SK-N-SH treated with all-trans-retinoic acid at 6 μM for 48 hours (cell line): ENCODE measurements around the gene PJA2.

Source experiments
- ATAC-seq: fragments of 200-7000 bp; cut with Tn5 transposase; 3 replicates; pipeline ENCODE4 v1.9.1; 2020; ENCODE audit warnings: mild to moderate bottlenecking, moderate library complexity
- ARNTL ChIP-seq: fragments of 450-650 bp; formaldehyde crosslinking; IDR thresholded peaks from 2 replicates; pipeline ENCODE4 v1.5.0; 2020; ENCODE audit warnings: low read depth, mild to moderate bottlenecking, moderate library complexity, borderline replicate concordance
- BACH2 ChIP-seq: fragments of 250-450 bp; sonication (Bioruptor Pico); IDR thresholded peaks from 2 replicates; pipeline ENCODE4 v1.9.0; 2021; ENCODE audit warnings: mild to moderate bottlenecking, borderline replicate concordance
- CREB5 ChIP-seq: fragments of 250-450 bp; sonication (Bioruptor Pico); IDR thresholded peaks from 2 replicates; pipeline ENCODE4 v1.5.1; 2020; ENCODE audit warnings: low read depth, mild to moderate bottlenecking, moderate library complexity
- CSDC2 ChIP-seq: fragments of 250-450 bp; sonication (Bioruptor Pico); IDR thresholded peaks from 2 replicates; pipeline ENCODE4 v1.5.0; 2020; ENCODE audit warnings: mild to moderate bottlenecking, moderate library complexity
- ESRRG ChIP-seq: fragments of 250-450 bp; sonication (Bioruptor Pico); IDR thresholded peaks from 2 replicates; pipeline ENCODE4 v1.6.1; 2021; ENCODE audit warnings: mild to moderate bottlenecking
- GLIS3 ChIP-seq: fragments of 250-450 bp; sonication (Bioruptor Pico); IDR thresholded peaks from 2 replicates; pipeline ENCODE4 v1.5.0; 2020; ENCODE audit warnings: mild to moderate bottlenecking, moderate library complexity
- ISL1 ChIP-seq: fragments of 250-450 bp; sonication (Bioruptor Pico); IDR thresholded peaks from 2 replicates; pipeline ENCODE4 v2.1.2; 2022; ENCODE audit warnings: mild to moderate bottlenecking, moderate library complexity
- OSR1 ChIP-seq: fragments of 250-450 bp; sonication (Bioruptor Pico); IDR thresholded peaks from 2 replicates; pipeline ENCODE4 v1.8.0; 2022; ENCODE audit warnings: moderate library complexity, mild to moderate bottlenecking, inconsistent platforms
- PPARA ChIP-seq: fragments of 250-450 bp; sonication (Bioruptor Pico); IDR thresholded peaks from 2 replicates; pipeline ENCODE4 v1.5.0; 2020; ENCODE audit warnings: mild to moderate bottlenecking, borderline replicate concordance
- SNAI2 ChIP-seq: fragments of 250-450 bp; sonication (Bioruptor Pico); IDR thresholded peaks from 2 replicates; pipeline ENCODE4 v1.5.0; 2020; ENCODE audit warnings: mild to moderate bottlenecking, moderate library complexity
- TCF4 ChIP-seq: fragments of 250-450 bp; sonication (Bioruptor Pico); IDR thresholded peaks from 2 replicates; pipeline ENCODE4 v1.8.0; 2021; ENCODE audit warnings: mild to moderate bottlenecking, moderate library complexity, borderline replicate concordance
- TOX ChIP-seq: fragments of 250-450 bp; sonication (Bioruptor Pico); IDR thresholded peaks from 2 replicates; pipeline ENCODE4 v1.8.0; 2021; ENCODE audit warnings: mild to moderate bottlenecking, moderate library complexity, borderline replicate concordance
- TSHZ2 ChIP-seq: fragments of 250-450 bp; sonication (Bioruptor Pico); IDR thresholded peaks from 2 replicates; pipeline ENCODE4 v1.5.0; 2020; ENCODE audit warnings: mild to moderate bottlenecking, moderate library complexity
- ZFP3 ChIP-seq: fragments of 250-450 bp; sonication (Bioruptor Pico); IDR thresholded peaks from 2 replicates; pipeline ENCODE4 v1.5.0; 2020; ENCODE audit warnings: mild to moderate bottlenecking, moderate library complexity
- ZFP30 ChIP-seq: fragments of 450-650 bp; formaldehyde crosslinking; IDR thresholded peaks from 2 replicates; pipeline ENCODE4 v1.5.0; 2022; ENCODE audit warnings: mild to moderate bottlenecking, moderate library complexity
- ZNF565 ChIP-seq: fragments of 450-650 bp; formaldehyde crosslinking; conservative IDR thresholded peaks from 2 replicates; pipeline ENCODE4 v1.5.0; 2020; ENCODE audit warnings: low read depth, mild to moderate bottlenecking, moderate library complexity
- ZNF70 ChIP-seq: fragments of 450-650 bp; formaldehyde crosslinking; IDR thresholded peaks from 2 replicates; pipeline ENCODE4 v1.5.0; 2020; ENCODE audit warnings: mild to moderate bottlenecking, moderate library complexity
- ZNF8 ChIP-seq: fragments of 450-650 bp; formaldehyde crosslinking; IDR thresholded peaks from 2 replicates; pipeline ENCODE4 v1.5.0; 2020; ENCODE audit warnings: mild to moderate bottlenecking, moderate library complexity
- TF ChIP-seq, protein P1 (sequence below): fragments of 250-450 bp; sonication (Bioruptor Pico); IDR thresholded peaks from 2 replicates; pipeline ENCODE4 v1.8.0; 2020; ENCODE audit warnings: mild to moderate bottlenecking, moderate library complexity, borderline replicate concordance
- TF ChIP-seq, protein P2 (sequence below): fragments of 250-450 bp; sonication (Bioruptor Pico); IDR thresholded peaks from 2 replicates; pipeline ENCODE4 v1.8.0; 2021; ENCODE audit warnings: low read depth, mild to moderate bottlenecking, moderate library complexity, borderline replicate concordance

Gene PJA2

DNA sequence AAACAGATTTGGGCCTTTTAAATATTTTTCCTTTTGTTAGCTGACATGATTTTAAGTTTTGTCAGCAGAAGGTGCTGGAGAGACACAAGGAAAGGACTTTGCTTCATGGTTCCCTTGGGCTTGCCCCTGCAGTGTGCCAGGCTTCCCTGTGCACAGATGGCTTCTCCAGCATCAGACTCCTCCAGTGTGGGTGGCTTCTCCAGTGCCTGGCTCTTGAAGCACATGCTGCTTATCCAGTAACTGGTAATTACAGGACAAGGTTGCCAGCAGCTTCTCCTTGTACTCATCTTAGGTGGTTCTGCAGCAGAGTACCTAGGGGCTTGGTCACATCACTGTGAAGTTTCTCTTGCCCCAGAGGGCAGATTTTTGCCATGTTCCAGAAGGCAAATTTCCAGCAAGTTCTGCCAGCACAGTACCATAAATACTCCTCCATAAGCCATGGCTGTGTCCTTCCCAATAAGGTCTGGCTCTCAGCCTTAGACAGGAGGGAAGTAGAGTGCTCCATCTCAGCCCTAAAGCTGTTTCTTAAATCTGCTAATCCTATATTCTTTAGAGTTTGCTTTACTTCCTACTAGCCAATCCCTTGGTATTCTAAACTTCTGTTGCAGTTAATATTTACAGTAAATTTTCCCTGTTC, 62.4 kb downstream of the PJA2 start:
- peak; percentile 37; the same call in 2 of the 3 replicates for ATAC-seq
- no peak for TF ChIP-seq CREB5 (CRISPR knock-in tag)
- no peak for TF ChIP-seq GLIS3 (CRISPR knock-in tag)
- TF ChIP-seq TCF4 (CRISPR knock-in tag): no peak
- TF ChIP-seq PPARA (CRISPR knock-in tag): no peak
- TF ChIP-seq OSR1: no peak
- TF ChIP-seq, protein P1, sequence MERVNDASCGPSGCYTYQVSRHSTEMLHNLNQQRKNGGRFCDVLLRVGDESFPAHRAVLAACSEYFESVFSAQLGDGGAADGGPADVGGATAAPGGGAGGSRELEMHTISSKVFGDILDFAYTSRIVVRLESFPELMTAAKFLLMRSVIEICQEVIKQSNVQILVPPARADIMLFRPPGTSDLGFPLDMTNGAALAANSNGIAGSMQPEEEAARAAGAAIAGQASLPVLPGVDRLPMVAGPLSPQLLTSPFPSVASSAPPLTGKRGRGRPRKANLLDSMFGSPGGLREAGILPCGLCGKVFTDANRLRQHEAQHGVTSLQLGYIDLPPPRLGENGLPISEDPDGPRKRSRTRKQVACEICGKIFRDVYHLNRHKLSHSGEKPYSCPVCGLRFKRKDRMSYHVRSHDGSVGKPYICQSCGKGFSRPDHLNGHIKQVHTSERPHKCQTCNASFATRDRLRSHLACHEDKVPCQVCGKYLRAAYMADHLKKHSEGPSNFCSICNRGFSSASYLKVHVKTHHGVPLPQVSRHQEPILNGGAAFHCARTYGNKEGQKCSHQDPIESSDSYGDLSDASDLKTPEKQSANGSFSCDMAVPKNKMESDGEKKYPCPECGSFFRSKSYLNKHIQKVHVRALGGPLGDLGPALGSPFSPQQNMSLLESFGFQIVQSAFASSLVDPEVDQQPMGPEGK (CRISPR knock-in tag): no peak
- TF ChIP-seq ESRRG (CRISPR knock-in tag): no peak
- no peak for TF ChIP-seq ZNF565 (CRISPR knock-in tag)
- TF ChIP-seq CSDC2 (CRISPR knock-in tag): no peak
- no peak for TF ChIP-seq ARNTL
- no peak for TF ChIP-seq ZFP3 (CRISPR knock-in tag)
- no peak for TF ChIP-seq ZNF8 (CRISPR knock-in tag)
- TF ChIP-seq ISL1 (CRISPR knock-in tag): no peak
- TF ChIP-seq BACH2: no peak
- no peak for TF ChIP-seq ZFP30 (CRISPR knock-in tag)
- TF ChIP-seq, protein P2, sequence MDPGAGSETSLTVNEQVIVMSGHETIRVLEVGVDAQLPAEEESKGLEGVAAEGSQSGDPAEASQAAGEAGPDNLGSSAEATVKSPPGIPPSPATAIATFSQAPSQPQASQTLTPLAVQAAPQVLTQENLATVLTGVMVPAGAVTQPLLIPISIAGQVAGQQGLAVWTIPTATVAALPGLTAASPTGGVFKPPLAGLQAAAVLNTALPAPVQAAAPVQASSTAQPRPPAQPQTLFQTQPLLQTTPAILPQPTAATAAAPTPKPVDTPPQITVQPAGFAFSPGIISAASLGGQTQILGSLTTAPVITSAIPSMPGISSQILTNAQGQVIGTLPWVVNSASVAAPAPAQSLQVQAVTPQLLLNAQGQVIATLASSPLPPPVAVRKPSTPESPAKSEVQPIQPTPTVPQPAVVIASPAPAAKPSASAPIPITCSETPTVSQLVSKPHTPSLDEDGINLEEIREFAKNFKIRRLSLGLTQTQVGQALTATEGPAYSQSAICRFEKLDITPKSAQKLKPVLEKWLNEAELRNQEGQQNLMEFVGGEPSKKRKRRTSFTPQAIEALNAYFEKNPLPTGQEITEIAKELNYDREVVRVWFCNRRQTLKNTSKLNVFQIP (CRISPR knock-in tag): no peak
- TF ChIP-seq SNAI2: no peak
- no peak for TF ChIP-seq TSHZ2 (CRISPR knock-in tag)
- no peak for TF ChIP-seq ZNF70 (CRISPR knock-in tag)
- TF ChIP-seq, all 23 proteins: peak for 0

GRCh38 chr5:109345699-109346098, 64.1 kb downstream of the PJA2 start:
- ATAC-seq: no peak
- TF ChIP-seq GLIS3 (CRISPR knock-in tag) (no peak), ZFP3 (CRISPR knock-in tag) (no peak), CREB5 (CRISPR knock-in tag) (no peak), ZNF70 (CRISPR knock-in tag) (no peak), ZFP30 (CRISPR knock-in tag) (no peak)

DNA sequence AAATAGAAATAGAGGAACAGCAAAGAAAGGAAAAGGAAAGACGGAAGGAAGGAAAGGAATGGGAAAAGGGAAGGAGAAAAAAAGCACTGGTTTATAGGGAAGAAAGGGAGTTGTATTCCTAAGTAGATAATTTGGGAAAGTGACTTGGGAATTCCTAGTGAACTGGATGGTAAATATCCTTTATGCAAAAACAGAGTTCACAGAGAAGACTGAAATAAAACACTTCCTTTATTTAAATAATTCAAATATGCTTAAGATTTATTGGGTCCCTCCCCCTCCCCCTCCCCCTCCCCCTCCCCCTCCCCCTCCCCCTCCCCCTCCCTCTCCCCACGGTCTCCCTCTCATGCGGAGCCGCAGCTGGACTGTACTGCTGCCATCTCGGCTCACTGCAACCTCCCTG, 69.4 kb downstream of the PJA2 start:
- no peak for ATAC-seq
- no peak for TF ChIP-seq ZFP3 (CRISPR knock-in tag)
- no peak for TF ChIP-seq ZNF8 (CRISPR knock-in tag)
- TF ChIP-seq, all 23 proteins: peak for 0

GRCh38 chr5:109335114-109335513, 74.7 kb downstream of the PJA2 start:
- no peak for ATAC-seq
- TF ChIP-seq CREB5 (CRISPR knock-in tag) (no peak), CSDC2 (CRISPR knock-in tag) (no peak), SNAI2 (no peak), TCF4 (CRISPR knock-in tag) (no peak), ZFP30 (CRISPR knock-in tag) (no peak), TOX (CRISPR knock-in tag) (no peak), ISL1 (CRISPR knock-in tag) (no peak), ESRRG (CRISPR knock-in tag) (no peak), PPARA (CRISPR knock-in tag) (no peak)
- TF ChIP-seq, protein P2 (CRISPR knock-in tag): no peak
